Ishikawa (cell line): ENCODE measurements around the gene GPAM.
A peak's percentile ranks its signal among the peaks of the same experiment; 100 is the strongest.

ENCODE experiments used
- CEBPB ChIP-seq: IDR thresholded peaks from 2 replicates; pipeline ENCODE4 v1.6.1; 2012
- CREB1 ChIP-seq: IDR thresholded peaks from 2 replicates; pipeline ENCODE4 v1.6.1; 2012; ENCODE audit warnings: low read depth
- EGR1 ChIP-seq: IDR thresholded peaks from 2 replicates; pipeline ENCODE4 v1.6.1; 2012
- EP300 ChIP-seq: IDR thresholded peaks from 2 replicates; pipeline ENCODE4 v1.6.1; 2012; ENCODE audit warnings: borderline replicate concordance
- FOXM1 ChIP-seq: IDR thresholded peaks from 2 replicates; pipeline ENCODE4 v1.6.1; 2012; ENCODE audit warnings: low read depth, borderline replicate concordance
- NFIC ChIP-seq: IDR thresholded peaks from 2 replicates; pipeline ENCODE4 v1.6.1; 2012
- RAD21 ChIP-seq: IDR thresholded peaks from 2 replicates; pipeline ENCODE4 v1.6.1; 2012; ENCODE audit warnings: low read depth
- TAF1 ChIP-seq: IDR thresholded peaks from 2 replicates; pipeline ENCODE4 v1.6.1; 2012; ENCODE audit warnings: low read depth, mild to moderate bottlenecking
- TCF12 ChIP-seq: IDR thresholded peaks from 2 replicates; pipeline ENCODE4 v1.6.1; 2012; ENCODE audit warnings: low read depth
- TEAD4 ChIP-seq: IDR thresholded peaks from 2 replicates; pipeline ENCODE4 v1.6.1; 2012
- YY1 ChIP-seq: IDR thresholded peaks from 2 replicates; pipeline ENCODE4 v1.6.1; 2012; ENCODE audit warnings: low read depth
- ZBTB7A ChIP-seq: IDR thresholded peaks from 2 replicates; pipeline ENCODE4 v1.6.1; 2012; ENCODE audit warnings: low read depth
- TF ChIP-seq, protein P1 (sequence below): IDR thresholded peaks from 2 replicates; pipeline ENCODE4 v1.6.1; 2012; ENCODE audit warnings: low read depth, mild to moderate bottlenecking
- TF ChIP-seq, protein P2 (sequence below): IDR thresholded peaks from 2 replicates; pipeline ENCODE4 v1.6.1; 2012
- TF ChIP-seq, protein P3 (sequence below): IDR thresholded peaks from 2 replicates; pipeline ENCODE4 v1.6.1; 2012

The GPAM gene

DNA sequence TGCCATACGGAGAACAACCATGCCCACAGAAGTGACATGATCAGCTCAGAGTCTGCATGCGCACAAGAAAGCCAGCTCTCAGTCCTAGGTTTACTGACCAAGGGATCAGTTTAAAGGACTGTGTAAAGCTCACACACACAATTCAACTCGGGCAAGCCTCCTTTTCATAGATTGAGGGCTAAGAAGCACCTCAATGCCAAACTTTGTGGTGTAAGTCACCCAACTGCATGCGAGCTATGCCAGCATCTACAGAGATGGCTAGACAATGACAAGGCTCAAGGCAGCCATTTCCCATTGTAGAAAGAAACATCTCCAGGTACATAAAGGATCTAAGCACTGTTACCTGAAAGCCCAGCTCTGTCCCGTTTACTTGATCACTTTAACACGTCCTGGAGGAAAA lies 36.8 kb downstream of the GPAM start:
- TF ChIP-seq FOXM1 (no peak), EP300 (no peak), NFIC (no peak), TEAD4 (no peak), ZBTB7A (no peak), TCF12 (no peak), TAF1 (no peak), YY1 (no peak), EGR1 (no peak), CEBPB (no peak), CREB1 (no peak), RAD21 (no peak)
- TF ChIP-seq, protein P1, sequence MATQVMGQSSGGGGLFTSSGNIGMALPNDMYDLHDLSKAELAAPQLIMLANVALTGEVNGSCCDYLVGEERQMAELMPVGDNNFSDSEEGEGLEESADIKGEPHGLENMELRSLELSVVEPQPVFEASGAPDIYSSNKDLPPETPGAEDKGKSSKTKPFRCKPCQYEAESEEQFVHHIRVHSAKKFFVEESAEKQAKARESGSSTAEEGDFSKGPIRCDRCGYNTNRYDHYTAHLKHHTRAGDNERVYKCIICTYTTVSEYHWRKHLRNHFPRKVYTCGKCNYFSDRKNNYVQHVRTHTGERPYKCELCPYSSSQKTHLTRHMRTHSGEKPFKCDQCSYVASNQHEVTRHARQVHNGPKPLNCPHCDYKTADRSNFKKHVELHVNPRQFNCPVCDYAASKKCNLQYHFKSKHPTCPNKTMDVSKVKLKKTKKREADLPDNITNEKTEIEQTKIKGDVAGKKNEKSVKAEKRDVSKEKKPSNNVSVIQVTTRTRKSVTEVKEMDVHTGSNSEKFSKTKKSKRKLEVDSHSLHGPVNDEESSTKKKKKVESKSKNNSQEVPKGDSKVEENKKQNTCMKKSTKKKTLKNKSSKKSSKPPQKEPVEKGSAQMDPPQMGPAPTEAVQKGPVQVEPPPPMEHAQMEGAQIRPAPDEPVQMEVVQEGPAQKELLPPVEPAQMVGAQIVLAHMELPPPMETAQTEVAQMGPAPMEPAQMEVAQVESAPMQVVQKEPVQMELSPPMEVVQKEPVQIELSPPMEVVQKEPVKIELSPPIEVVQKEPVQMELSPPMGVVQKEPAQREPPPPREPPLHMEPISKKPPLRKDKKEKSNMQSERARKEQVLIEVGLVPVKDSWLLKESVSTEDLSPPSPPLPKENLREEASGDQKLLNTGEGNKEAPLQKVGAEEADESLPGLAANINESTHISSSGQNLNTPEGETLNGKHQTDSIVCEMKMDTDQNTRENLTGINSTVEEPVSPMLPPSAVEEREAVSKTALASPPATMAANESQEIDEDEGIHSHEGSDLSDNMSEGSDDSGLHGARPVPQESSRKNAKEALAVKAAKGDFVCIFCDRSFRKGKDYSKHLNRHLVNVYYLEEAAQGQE = no peak
- TF ChIP-seq, protein P2, sequence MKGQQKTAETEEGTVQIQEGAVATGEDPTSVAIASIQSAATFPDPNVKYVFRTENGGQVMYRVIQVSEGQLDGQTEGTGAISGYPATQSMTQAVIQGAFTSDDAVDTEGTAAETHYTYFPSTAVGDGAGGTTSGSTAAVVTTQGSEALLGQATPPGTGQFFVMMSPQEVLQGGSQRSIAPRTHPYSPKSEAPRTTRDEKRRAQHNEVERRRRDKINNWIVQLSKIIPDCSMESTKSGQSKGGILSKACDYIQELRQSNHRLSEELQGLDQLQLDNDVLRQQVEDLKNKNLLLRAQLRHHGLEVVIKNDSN = no peak
- TF ChIP-seq, protein P3, sequence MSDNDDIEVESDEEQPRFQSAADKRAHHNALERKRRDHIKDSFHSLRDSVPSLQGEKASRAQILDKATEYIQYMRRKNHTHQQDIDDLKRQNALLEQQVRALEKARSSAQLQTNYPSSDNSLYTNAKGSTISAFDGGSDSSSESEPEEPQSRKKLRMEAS = no peak

DNA sequence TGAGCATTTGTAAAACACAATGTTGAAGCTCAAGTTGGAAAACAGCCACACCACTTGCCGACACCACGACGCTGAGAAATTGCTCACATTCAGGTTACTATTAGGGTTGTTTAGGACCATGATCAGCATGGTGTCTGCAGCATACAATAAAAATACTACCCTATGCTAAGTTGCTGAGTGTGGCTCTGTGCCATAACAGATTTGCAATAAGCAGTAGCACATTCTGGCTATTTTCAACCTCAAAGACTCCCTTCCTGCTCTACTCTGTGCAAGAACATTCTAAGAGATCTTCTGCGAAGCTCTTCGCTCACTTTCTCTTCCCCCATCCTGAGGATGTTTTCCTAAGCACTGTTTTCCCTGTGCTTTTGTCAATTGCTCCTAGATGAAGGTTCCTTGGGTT lies 38.3 kb downstream of the GPAM start:
- TF ChIP-seq TEAD4 (no peak), YY1 (no peak), TAF1 (no peak), EP300 (no peak), NFIC (no peak), FOXM1 (no peak), ZBTB7A (no peak), RAD21 (no peak), TCF12 (no peak), CREB1 (no peak), CEBPB (no peak), EGR1 (no peak)
- TF ChIP-seq, protein P2 = no peak
- TF ChIP-seq, protein P1 = no peak
- TF ChIP-seq, protein P3 = no peak

DNA sequence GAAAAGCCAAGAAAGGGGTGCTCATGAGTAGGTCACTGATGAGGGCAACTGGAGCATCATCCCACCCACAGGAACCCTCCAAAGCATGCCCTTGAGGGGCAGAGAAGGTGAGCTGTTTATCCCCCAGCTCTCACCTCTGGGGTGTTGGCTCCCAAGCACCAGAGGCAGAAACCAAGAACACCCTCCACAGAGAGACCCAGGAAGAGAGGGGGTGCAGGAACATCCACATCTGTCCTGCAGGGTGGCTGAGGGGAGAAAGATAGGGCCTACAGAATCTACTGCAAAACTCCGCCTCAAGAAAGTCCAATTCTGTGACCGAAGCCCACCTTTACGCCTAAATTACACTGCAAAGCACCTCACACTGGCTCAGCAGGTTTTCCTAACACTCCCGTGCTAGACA lies 40.1 kb downstream of the GPAM start:
- TF ChIP-seq TAF1 = no peak

DNA sequence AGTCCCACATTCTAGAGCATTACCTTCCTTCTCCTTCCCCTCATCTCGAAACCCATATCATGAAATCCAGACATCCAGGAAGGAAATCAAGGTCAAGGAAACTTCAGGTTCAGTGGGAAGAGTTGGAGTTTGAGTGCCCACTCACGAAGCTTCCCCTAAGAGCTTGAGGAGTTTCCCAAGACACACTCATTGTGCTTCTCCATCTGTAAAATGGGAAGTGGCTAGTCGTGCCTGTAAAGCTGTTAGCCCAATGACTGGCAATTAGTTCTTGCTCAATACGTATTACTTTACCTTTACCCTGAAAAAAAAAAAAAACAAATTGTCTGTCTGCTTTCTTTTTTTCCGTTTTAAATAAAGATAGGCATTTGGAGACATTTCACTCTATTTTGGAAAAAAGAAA lies 42.3 kb downstream of the GPAM start:
- TF ChIP-seq RAD21 = no peak
- TF ChIP-seq CEBPB = no peak

DNA sequence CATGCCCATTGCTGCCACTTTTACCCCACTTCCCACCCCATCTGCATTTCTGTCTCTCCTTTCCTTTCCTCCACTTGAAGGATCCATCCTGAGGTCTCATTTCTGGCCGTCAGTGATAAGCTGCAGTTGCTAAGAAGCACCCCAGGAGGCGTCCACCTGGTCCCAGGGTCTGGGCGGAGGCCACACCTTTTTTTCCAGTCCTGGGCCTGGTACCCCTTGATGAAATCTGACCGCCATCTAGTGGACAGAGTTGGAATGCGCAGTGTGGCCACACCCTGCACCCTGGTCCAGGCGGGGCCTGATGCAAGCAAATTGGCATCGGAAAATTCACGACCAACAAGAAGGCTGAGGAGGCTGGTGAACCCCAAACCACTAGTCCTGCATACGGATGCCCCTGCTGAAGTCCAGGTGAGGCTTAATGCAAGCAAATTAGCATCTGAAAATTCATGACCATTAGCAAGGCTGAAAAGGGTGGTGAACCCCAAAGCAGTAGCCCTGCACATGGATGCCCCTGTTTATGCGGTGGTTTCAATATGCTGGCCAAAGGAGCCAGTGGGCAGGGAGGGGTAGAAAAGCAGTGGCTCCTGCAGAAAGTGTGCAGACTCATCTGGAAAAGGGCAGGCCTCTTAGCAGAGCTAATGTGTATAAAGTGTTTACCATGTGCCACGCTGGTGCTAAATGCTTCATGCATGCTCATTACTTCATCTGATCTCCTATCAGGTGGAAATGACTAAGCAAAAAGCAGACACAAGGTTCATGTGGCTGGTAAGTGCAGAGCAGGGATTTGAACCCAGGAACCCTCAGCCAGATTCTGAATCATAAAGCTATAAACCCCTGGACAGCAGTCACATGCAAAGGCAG lies 43.2 kb downstream of the GPAM start:
- TF ChIP-seq EGR1 (no peak), CREB1 (no peak), RAD21 (peak; percentile 88), TEAD4 (peak; percentile 65)
- TF ChIP-seq, protein P1 = no peak
